ENCODE data around the gene BUD31. TPM values are rescaled to one million over a fixed set of nuclear protein-coding genes. Genes with fewer than 3 reads are reported as not detected.
A peak's percentile ranks its signal among the peaks of the same experiment; 100 is the strongest.

BUD31 gene
- total and polyA plus RNA-seq, 9 of the 15 experiments (the other 6 are each of a cell fraction or from before 2014, with no cell fraction given) = 105 to 342 (median 247) TPM

GRCh38 chr7:99409192-99409572, 413 bp downstream of the BUD31 start (continued):
- TF ChIP-seq, protein P1, sequence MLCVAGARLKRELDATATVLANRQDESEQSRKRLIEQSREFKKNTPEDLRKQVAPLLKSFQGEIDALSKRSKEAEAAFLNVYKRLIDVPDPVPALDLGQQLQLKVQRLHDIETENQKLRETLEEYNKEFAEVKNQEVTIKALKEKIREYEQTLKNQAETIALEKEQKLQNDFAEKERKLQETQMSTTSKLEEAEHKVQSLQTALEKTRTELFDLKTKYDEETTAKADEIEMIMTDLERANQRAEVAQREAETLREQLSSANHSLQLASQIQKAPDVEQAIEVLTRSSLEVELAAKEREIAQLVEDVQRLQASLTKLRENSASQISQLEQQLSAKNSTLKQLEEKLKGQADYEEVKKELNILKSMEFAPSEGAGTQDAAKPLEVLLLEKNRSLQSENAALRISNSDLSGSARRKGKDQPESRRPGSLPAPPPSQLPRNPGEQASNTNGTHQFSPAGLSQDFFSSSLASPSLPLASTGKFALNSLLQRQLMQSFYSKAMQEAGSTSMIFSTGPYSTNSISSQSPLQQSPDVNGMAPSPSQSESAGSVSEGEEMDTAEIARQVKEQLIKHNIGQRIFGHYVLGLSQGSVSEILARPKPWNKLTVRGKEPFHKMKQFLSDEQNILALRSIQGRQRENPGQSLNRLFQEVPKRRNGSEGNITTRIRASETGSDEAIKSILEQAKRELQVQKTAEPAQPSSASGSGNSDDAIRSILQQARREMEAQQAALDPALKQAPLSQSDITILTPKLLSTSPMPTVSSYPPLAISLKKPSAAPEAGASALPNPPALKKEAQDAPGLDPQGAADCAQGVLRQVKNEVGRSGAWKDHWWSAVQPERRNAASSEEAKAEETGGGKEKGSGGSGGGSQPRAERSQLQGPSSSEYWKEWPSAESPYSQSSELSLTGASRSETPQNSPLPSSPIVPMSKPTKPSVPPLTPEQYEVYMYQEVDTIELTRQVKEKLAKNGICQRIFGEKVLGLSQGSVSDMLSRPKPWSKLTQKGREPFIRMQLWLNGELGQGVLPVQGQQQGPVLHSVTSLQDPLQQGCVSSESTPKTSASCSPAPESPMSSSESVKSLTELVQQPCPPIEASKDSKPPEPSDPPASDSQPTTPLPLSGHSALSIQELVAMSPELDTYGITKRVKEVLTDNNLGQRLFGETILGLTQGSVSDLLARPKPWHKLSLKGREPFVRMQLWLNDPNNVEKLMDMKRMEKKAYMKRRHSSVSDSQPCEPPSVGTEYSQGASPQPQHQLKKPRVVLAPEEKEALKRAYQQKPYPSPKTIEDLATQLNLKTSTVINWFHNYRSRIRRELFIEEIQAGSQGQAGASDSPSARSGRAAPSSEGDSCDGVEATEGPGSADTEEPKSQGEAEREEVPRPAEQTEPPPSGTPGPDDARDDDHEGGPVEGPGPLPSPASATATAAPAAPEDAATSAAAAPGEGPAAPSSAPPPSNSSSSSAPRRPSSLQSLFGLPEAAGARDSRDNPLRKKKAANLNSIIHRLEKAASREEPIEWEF (CRISPR knock-in tag; IDR thresholded peaks at IDR 0.05) = no peak
- 0 out of 2 replicates have a peak, but pooled peaks have one; percentile 14 for TF ChIP-seq SNIP1 (IDR thresholded peaks at IDR 0.05; ENCODE audit: low read depth)
- TF ChIP-seq ZNF224 (CRISPR knock-in tag; IDR thresholded peaks at IDR 0.05) = no peak
- peak; percentile 87 for TF ChIP-seq HDAC2 (IDR thresholded peaks at IDR 0.05)
- TF ChIP-seq NFATC3 (IDR thresholded peaks at IDR 0.05) = peak; percentile 73; the same call in 1 of the 2 replicates
- TF ChIP-seq DNMT1 (IDR thresholded peaks at IDR 0.05) = peak; percentile 90; the same call in 1 of the 2 replicates
- no peak for TF ChIP-seq TBL1XR1 (IDR thresholded peaks at IDR 0.05; ENCODE audit: low read length in 2 of 2)
- TF ChIP-seq NCOA1 (IDR thresholded peaks at IDR 0.05; ENCODE audit: low read depth) = peak; percentile 28; the same call in 1 of the 2 replicates
- peak; percentile 76 for TF ChIP-seq ZEB2 (IDR thresholded peaks at IDR 0.05)
- TF ChIP-seq ZSCAN29 (IDR thresholded peaks at IDR 0.05) = 0 out of 2 replicates have a peak, but pooled peaks have one; percentile 44
- no peak for TF ChIP-seq ZKSCAN3 (CRISPR knock-in tag; IDR thresholded peaks at IDR 0.05)
- no peak for TF ChIP-seq PHB (CRISPR knock-in tag; IDR thresholded peaks at IDR 0.05)
- TF ChIP-seq CHD1 (IDR thresholded peaks at IDR 0.05; ENCODE audit: low read length) = peak; percentile 33
- peak; percentile 94 for TF ChIP-seq LARP7 (IDR thresholded peaks at IDR 0.05)
- peak; percentile 37; the same call in 1 of the 2 replicates for TF ChIP-seq CC2D1A (IDR thresholded peaks at IDR 0.05)
- 0 out of 2 replicates have a peak, but pooled peaks have one; percentile 30 for TF ChIP-seq MEF2D (tag; conservative IDR thresholded peaks at IDR 0.05; ENCODE audit: low read depth)
- 0 out of 2 replicates have a peak, but pooled peaks have one; percentile 4 for TF ChIP-seq EGR1 (conservative IDR thresholded peaks at IDR 0.05)
- TF ChIP-seq, protein P2, sequence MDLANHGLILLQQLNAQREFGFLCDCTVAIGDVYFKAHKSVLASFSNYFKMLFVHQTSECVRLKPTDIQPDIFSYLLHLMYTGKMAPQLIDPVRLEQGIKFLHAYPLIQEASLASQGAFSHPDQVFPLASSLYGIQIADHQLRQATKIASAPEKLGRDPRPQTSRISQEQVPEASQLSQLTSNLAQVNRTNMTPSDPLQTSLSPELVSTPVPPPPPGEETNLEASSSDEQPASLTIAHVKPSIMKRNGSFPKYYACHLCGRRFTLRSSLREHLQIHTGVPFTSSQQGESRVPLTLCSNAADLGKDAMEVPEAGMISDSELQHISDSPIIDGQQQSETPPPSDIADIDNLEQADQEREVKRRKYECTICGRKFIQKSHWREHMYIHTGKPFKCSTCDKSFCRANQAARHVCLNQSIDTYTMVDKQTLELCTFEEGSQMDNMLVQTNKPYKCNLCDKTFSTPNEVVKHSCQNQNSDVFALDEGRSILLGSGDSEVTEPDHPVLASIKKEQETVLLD (IDR thresholded peaks at IDR 0.05) = 0 out of 2 replicates have a peak, but pooled peaks have one; percentile 50
- no peak for TF ChIP-seq MYC (IDR thresholded peaks at IDR 0.05; ENCODE audit: low read depth, low read length)
- no peak for TF ChIP-seq MYC (CRISPR knock-in tag; IDR thresholded peaks at IDR 0.05; ENCODE audit: borderline replicate concordance, low read depth)
- TF ChIP-seq HDAC1 (IDR thresholded peaks at IDR 0.05) = peak in 1 of 2 experiments; percentile 87; a peak in 2 of 4 replicates
- TF ChIP-seq BCOR (IDR thresholded peaks at IDR 0.05) = peak; percentile 64
